Panc1 (cell line): ENCODE measurements around the gene MTHFD2. TPM values are rescaled to one million over a fixed set of nuclear protein-coding genes. Genes with fewer than 3 reads are reported as not detected.
A peak's percentile ranks its signal among the peaks of the same experiment; 100 is the strongest.
"Not testable (repeated sequence)": the region's sequence is repeated elsewhere in the genome, so short reads cannot be mapped to it uniquely, and the experiment has no call there.

Experiments
- ATAC-seq: fragments of 200-7000 bp; cut with Tn5 transposase; 2 replicates; pipeline ENCODE4 v1.9.1; 2020; ENCODE audit warnings: mild to moderate bottlenecking, moderate library complexity
- BruUV-seq: library from RNA; stranded (reverse); fragments of 400-500 nt; replicated peaks from 2 replicates; lab custom pipeline; 2021; lab: Mats Ljungman, UMichigan
- CTCF ChIA-PET: fragments of 300-600 bp; sonication (Branson Sonifier 250); formaldehyde crosslinking; loops from one replicate; lab custom pipeline; 2022; ENCODE audit warnings: antibody characterized with exemption; lab: Charles Lee
- POLR2A ChIA-PET: fragments of 300-600 bp; sonication (Branson Sonifier 250); formaldehyde crosslinking; loops from one replicate; lab custom pipeline; 2022; ENCODE audit warnings: antibody characterized with exemption; lab: Charles Lee
- DNase-seq: peaks from one replicate; pipeline ENCODE4 v3.0.0-alpha.2; 2010; ENCODE audit warnings: low read depth, low spot score
- H3K27ac ChIP-seq: 2 replicates; pipeline ENCODE4 v1.5.1; 2011; ENCODE audit warnings: mild to moderate bottlenecking, low read length, inconsistent platforms
- H3K27me3 ChIP-seq: fragments of 200-500 bp; sonication (Bioruptor generic); 2 replicates; pipeline ENCODE4 v1.6.0; 2014; ENCODE audit warnings: low read length, inconsistent platforms; ENCODE audit not compliant: control insufficient read depth, insufficient read depth
- H3K36me3 ChIP-seq: fragments of 200-500 bp; sonication (Bioruptor generic); 2 replicates; pipeline ENCODE4 v1.5.1; 2014; ENCODE audit warnings: inconsistent platforms, mild to moderate bottlenecking, low read length, moderate library complexity; ENCODE audit not compliant: control insufficient read depth, insufficient read depth
- H3K4me1 ChIP-seq: 2 replicates; pipeline ENCODE4 v1.5.1; 2011; ENCODE audit warnings: inconsistent platforms, mild to moderate bottlenecking, low read length, moderate library complexity; ENCODE audit not compliant: control insufficient read depth, insufficient read depth
- H3K4me3 ChIP-seq, 2 experiments: 2 replicates each; pipeline ENCODE4 v1.5.1; 2011 to 2012; ENCODE audit warnings: low read depth in 2 of 2, low read length in 2 of 2, mild to moderate bottlenecking in 2 of 2, inconsistent platforms in 1 of 2, moderate library complexity in 1 of 2
- H3K9me3 ChIP-seq: fragments of 200-500 bp; sonication (Bioruptor generic); 2 replicates; pipeline ENCODE4 v1.5.1; 2014; ENCODE audit warnings: low read depth, mild to moderate bottlenecking, inconsistent platforms, low read length, moderate library complexity; ENCODE audit not compliant: control insufficient read depth, insufficient read depth
- CTCF ChIP-seq: fragments of 450-650 bp; IDR thresholded peaks from 2 replicates; pipeline ENCODE4 v1.5.1; 2017; ENCODE audit warnings: mild to moderate bottlenecking
- POLR2AphosphoS5 ChIP-seq: IDR thresholded peaks from 2 replicates; pipeline ENCODE4 v1.6.1; 2012; ENCODE audit warnings: mild to moderate bottlenecking, low read depth, low read length, moderate library complexity
- REST ChIP-seq, 2 experiments: IDR thresholded peaks; 2 replicates each; pipeline ENCODE4 v1.6.1; 2011 to 2012; ENCODE audit warnings: low read depth in 2 of 2, control low read depth in 1 of 2, low read length in 1 of 2, mild to moderate bottlenecking in 1 of 2, moderate library complexity in 1 of 2; ENCODE audit not compliant: insufficient read depth in 1 of 2
- SIN3A ChIP-seq: IDR thresholded peaks from 2 replicates; pipeline ENCODE4 v1.6.1; 2012; ENCODE audit warnings: low read depth, mild to moderate bottlenecking, low read length, moderate library complexity, borderline replicate concordance; ENCODE audit not compliant: insufficient read depth
- TCF7L2 ChIP-seq: IDR thresholded peaks from 2 replicates; pipeline ENCODE4 v1.6.1; 2011; ENCODE audit warnings: mild to moderate bottlenecking, low read depth, low read length, inconsistent platforms
- in situ Hi-C: cut with HindIII; loops from 2 replicates; pipeline ENCODE4 v1.10.0; 2016; ENCODE audit warnings: low sequenced_read_pairs, low pct_unique_long_range_greater_than_20kb
- intact Hi-C: fragments of 100-400 bp; cut with micrococcal nuclease; formaldehyde crosslinking; loops from one replicate; pipeline ENCODE4 v1.10.0; 2022; ENCODE audit not compliant: unreplicated experiment
- total RNA-seq: library from RNA; stranded (reverse); gene quantifications from one replicate; pipeline ENCODE4 v1.2.1, GENCODE V29; 2021; ENCODE audit not compliant: unreplicated experiment

Gene MTHFD2
- total RNA-seq, 1 experiment from 2014 or later = 215 TPM

- in situ Hi-C loops = no loop called here
- ChIA-PET CTCF (no interaction called here), POLR2A (no interaction called here)
Observed at GRCh38 chr2:74186038-74186437, 12.4 kb upstream of the MTHFD2 start.

GRCh38 chr2:74186706-74187105, 11.7 kb upstream of the MTHFD2 start:
- intact Hi-C loops, H3K4me1 ChIP-seq, in situ Hi-C loops, H3K27me3 ChIP-seq, ATAC-seq, BruUV-seq, H3K27ac ChIP-seq, POLR2A ChIA-PET, H3K4me3 ChIP-seq, H3K9me3 ChIP-seq, H3K36me3 ChIP-seq, DNase-seq: not testable (repeated sequence)
- CTCF ChIA-PET = interaction anchor here (0.5 kb wide), 1 partner anchor 1325 kb away, joined by 3 read pairs; no protein-coding TSS in a partner anchor

More at GRCh38 chr2:74186038-74186437, 12.4 kb upstream of the MTHFD2 start:
- Histone ChIP-seq H3K36me3 (no peaks in the 10 kb centered on the region), H3K9me3 (no peaks in the 10 kb centered on the region), H3K27me3 (no peaks in the 10 kb centered on the region), H3K27ac (no peak overlapping the region), H3K4me1 (no peaks in the 10 kb centered on the region), H3K4me3 (no peak overlapping the region)
- TF ChIP-seq REST (IDR thresholded peaks at IDR 0.05; ENCODE audit: insufficient read depth in 1 of 2, low read depth in 2 of 2, low read length in 1 of 2) (no peak), POLR2AphosphoS5 (no peak), TCF7L2 (no peak), SIN3A (no peak), CTCF (no peak)
- DNase-seq (no peak), ATAC-seq (no peak)
- BruUV-seq = no TSS peak
- intact Hi-C loops = no loop called here

GRCh38 chr2:74188018-74188601, 10.3 kb upstream of the MTHFD2 start:
- ChIA-PET CTCF (no interaction called here), POLR2A (no interaction called here)
- Histone ChIP-seq H3K27me3 (no peaks in the 10 kb centered on the region), H3K4me3 (no peak overlapping the region), H3K27ac (no peak overlapping the region), H3K9me3 (no peaks in the 10 kb centered on the region), H3K4me1 (no peaks in the 10 kb centered on the region), H3K36me3 (no peaks in the 10 kb centered on the region)
- ATAC-seq (peak; percentile 53; the same call in 1 of the 2 replicates), DNase-seq (no peak)
- intact Hi-C loops = no loop called here
- TF ChIP-seq CTCF (no peak), SIN3A (no peak), TCF7L2 (no peak), REST (IDR thresholded peaks at IDR 0.05; ENCODE audit: insufficient read depth in 1 of 2, low read depth in 2 of 2, low read length in 1 of 2) (no peak), POLR2AphosphoS5 (no peak)
- in situ Hi-C loops = no loop called here
- no TSS peak for BruUV-seq
